ENCODE results near the gene SUSD4.

SUSD4 gene

GRCh38 chr1:223323491-223324484, 40.2 kb downstream of the SUSD4 start:
- TF ChIP-seq, protein P1, sequence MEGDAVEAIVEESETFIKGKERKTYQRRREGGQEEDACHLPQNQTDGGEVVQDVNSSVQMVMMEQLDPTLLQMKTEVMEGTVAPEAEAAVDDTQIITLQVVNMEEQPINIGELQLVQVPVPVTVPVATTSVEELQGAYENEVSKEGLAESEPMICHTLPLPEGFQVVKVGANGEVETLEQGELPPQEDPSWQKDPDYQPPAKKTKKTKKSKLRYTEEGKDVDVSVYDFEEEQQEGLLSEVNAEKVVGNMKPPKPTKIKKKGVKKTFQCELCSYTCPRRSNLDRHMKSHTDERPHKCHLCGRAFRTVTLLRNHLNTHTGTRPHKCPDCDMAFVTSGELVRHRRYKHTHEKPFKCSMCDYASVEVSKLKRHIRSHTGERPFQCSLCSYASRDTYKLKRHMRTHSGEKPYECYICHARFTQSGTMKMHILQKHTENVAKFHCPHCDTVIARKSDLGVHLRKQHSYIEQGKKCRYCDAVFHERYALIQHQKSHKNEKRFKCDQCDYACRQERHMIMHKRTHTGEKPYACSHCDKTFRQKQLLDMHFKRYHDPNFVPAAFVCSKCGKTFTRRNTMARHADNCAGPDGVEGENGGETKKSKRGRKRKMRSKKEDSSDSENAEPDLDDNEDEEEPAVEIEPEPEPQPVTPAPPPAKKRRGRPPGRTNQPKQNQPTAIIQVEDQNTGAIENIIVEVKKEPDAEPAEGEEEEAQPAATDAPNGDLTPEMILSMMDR (conservative IDR thresholded peaks at IDR 0.05; ENCODE audit: low read depth, low read length): no peak
- H3K27ac ChIP-seq: no peak overlapping the region
- H3K27me3 ChIP-seq (ENCODE audit: insufficient read depth, low read depth): no peaks in the 10 kb centered on the region
- no peak overlapping the region for H3K9ac ChIP-seq
- no peak overlapping the region for H2AFZ ChIP-seq (ENCODE audit: low read depth)
- no peaks in the 10 kb centered on the region for H3K79me2 ChIP-seq (ENCODE audit: insufficient read depth, low read depth)
- no peak overlapping the region for H3K4me2 ChIP-seq
- H4K20me1 ChIP-seq (ENCODE audit: insufficient read depth): no peaks in the 10 kb centered on the region
- H3K4me3 ChIP-seq (IDR thresholded peaks at IDR 0.05; ENCODE audit: insufficient read depth, low read depth, low read length): no peak overlapping the region
- H3K36me3 ChIP-seq (ENCODE audit: insufficient read depth): no peaks in the 10 kb centered on the region
- H3K4me1 ChIP-seq (ENCODE audit: low read depth, poor library complexity, severe bottlenecking): no peaks in the 10 kb centered on the region

GRCh38 chr1:223322868-223323267, 41.1 kb downstream of the SUSD4 start:
- H4K20me1 ChIP-seq (ENCODE audit: insufficient read depth): no peaks in the 10 kb centered on the region
- H3K4me2 ChIP-seq: no peak overlapping the region
- no peak overlapping the region for H3K9ac ChIP-seq
- no peak overlapping the region for H3K4me3 ChIP-seq (IDR thresholded peaks at IDR 0.05; ENCODE audit: insufficient read depth, low read depth, low read length)
- H2AFZ ChIP-seq (ENCODE audit: low read depth): no peak overlapping the region
- H3K36me3 ChIP-seq (ENCODE audit: insufficient read depth): no peaks in the 10 kb centered on the region
- no peaks in the 10 kb centered on the region for H3K27me3 ChIP-seq (ENCODE audit: insufficient read depth, low read depth)
- TF ChIP-seq, protein P1 (conservative IDR thresholded peaks at IDR 0.05; ENCODE audit: low read depth, low read length): no peak
- no peaks in the 10 kb centered on the region for H3K4me1 ChIP-seq (ENCODE audit: low read depth, poor library complexity, severe bottlenecking)
- no peak overlapping the region for H3K27ac ChIP-seq
- H3K79me2 ChIP-seq (ENCODE audit: insufficient read depth, low read depth): no peaks in the 10 kb centered on the region

GRCh38 chr1:223320959-223321358, 43.0 kb downstream of the SUSD4 start:
- no peaks in the 10 kb centered on the region for H3K36me3 ChIP-seq (ENCODE audit: insufficient read depth)
- H2AFZ ChIP-seq (ENCODE audit: low read depth): no peak overlapping the region
- H4K20me1 ChIP-seq (ENCODE audit: insufficient read depth): no peaks in the 10 kb centered on the region
- no peak overlapping the region for H3K4me2 ChIP-seq
- H3K79me2 ChIP-seq (ENCODE audit: insufficient read depth, low read depth): no peaks in the 10 kb centered on the region
- H3K27ac ChIP-seq: no peak overlapping the region
- TF ChIP-seq, protein P1 (conservative IDR thresholded peaks at IDR 0.05; ENCODE audit: low read depth, low read length): no peak
- no peaks in the 10 kb centered on the region for H3K27me3 ChIP-seq (ENCODE audit: insufficient read depth, low read depth)
- H3K4me3 ChIP-seq (IDR thresholded peaks at IDR 0.05; ENCODE audit: insufficient read depth, low read depth, low read length): no peak overlapping the region
- no peak overlapping the region for H3K9ac ChIP-seq
- no peaks in the 10 kb centered on the region for H3K4me1 ChIP-seq (ENCODE audit: low read depth, poor library complexity, severe bottlenecking)

DNA sequence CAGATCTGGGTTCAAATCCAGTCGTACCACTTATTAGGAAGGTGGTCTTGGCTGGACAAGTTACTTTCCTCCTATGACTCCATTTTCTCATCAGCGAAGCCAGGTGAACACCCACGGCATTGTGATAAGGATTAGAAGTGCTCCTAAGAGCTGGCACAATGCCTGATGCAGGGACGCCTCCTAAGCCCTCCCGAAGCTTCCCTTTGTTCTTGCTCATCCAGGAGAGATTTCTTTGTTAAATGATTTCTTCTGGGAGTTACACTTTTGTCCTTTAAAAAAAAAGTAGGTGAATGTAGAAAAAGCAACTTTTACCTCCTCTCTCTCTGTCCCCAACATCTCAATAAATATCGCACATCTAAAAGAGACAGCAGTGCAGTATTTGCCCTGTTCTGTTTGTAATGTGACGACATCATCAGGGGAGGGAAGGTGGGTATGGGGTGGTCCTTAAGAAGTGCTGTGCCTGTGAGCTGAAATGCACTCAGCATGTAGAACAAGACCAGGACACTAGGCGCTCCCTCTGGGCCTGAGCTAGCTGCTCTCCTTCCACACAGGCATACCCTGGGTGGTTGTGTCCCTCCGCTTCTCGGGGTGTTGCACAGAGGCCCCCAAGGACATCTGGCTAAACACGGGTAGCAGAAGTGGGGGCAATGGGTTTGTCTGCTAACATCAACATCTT, 43.9 kb downstream of the SUSD4 start:
- Histone ChIP-seq H2AFZ (ENCODE audit: low read depth) (no peak overlapping the region), H3K9ac (no peak overlapping the region), H3K79me2 (ENCODE audit: insufficient read depth, low read depth) (no peaks in the 10 kb centered on the region), H3K4me1 (ENCODE audit: low read depth, poor library complexity, severe bottlenecking) (no peaks in the 10 kb centered on the region), H4K20me1 (ENCODE audit: insufficient read depth) (no peaks in the 10 kb centered on the region), H3K27ac (no peak overlapping the region), H3K4me2 (no peak overlapping the region), H3K36me3 (ENCODE audit: insufficient read depth) (no peaks in the 10 kb centered on the region), H3K27me3 (ENCODE audit: insufficient read depth, low read depth) (no peaks in the 10 kb centered on the region), H3K4me3 (IDR thresholded peaks at IDR 0.05; ENCODE audit: insufficient read depth, low read depth, low read length) (no peak overlapping the region)
- TF ChIP-seq, protein P1 (conservative IDR thresholded peaks at IDR 0.05; ENCODE audit: low read depth, low read length): no peak
